Esophagus squamous epithelium (tissue), 5 donors: Measurements from ENCODE around the gene ARNT2. TPM values are rescaled to one million over a fixed set of nuclear protein-coding genes. Genes with fewer than 3 reads are reported as not detected.

ENCODE experiments used
- DNase-seq: peaks from one replicate; lab custom pipeline; 2025; lab: John Stamatoyannopoulos, UW
- H3K27ac ChIP-seq, 4 donors: fragments of 200-600 bp; sonication (generic); one replicate each; pipeline ENCODE4 v1.5.1; 2016 to 2019; ENCODE audit warnings: mild to moderate bottlenecking in 1 of 4
- H3K27me3 ChIP-seq, 4 donors: fragments of 200-600 bp; sonication (generic); 1 replicate in 3 of 4; 2 replicates in 1 of 4; pipeline versions ENCODE4 v1.5.1 to v1.6.0; 2017 to 2021; ENCODE audit warnings: antibody characterized with exemption in 1 of 4
- H3K36me3 ChIP-seq, 3 donors: fragments of 200-600 bp; sonication (generic); one replicate each; pipeline ENCODE4 v1.5.1; 2016 to 2019
- H3K4me1 ChIP-seq, 3 donors: fragments of 200-600 bp; sonication (generic); one replicate each; pipeline ENCODE4 v1.5.1; 2017 to 2019
- H3K4me3 ChIP-seq, 4 donors: fragments of 200-600 bp; sonication (generic); 1 replicate in 3 of 4; 2 replicates in 1 of 4; pipeline ENCODE4 v1.5.1; 2016 to 2019; ENCODE audit warnings: mild to moderate bottlenecking in 2 of 4, moderate library complexity in 1 of 4
- H3K9me3 ChIP-seq, 3 donors: fragments of 200-600 bp; sonication (generic); one replicate each; pipeline ENCODE4 v1.5.1; 2016 to 2019
- POLR2A ChIP-seq, 4 donors: fragments of 450-650 bp; IDR thresholded peaks; one replicate each; pipeline ENCODE4 v1.6.1; 2017; ENCODE audit warnings: antibody characterized with exemption in 4 of 4, mild to moderate bottlenecking in 4 of 4, moderate library complexity in 3 of 4
- WGBS, 2 donors: methylation state at CpG; one replicate each; pipeline ENCODE4 v1.1.5; 2018; 5-methylcytosine and 5-hydroxymethylcytosine counted together
- intact Hi-C: fragments of 100-400 bp; cut with DNase I; formaldehyde crosslinking; loops from one replicate; pipeline ENCODE4 v1.15.0; 2022
- total RNA-seq, 4 donors: library from RNA; depleted of rRNA; stranded (reverse); fragments of >200 nt; gene quantifications; one replicate each; pipeline ENCODE4 v1.1.0, GENCODE V29; 2016
- TF ChIP-seq, protein P1 (sequence below), 6 experiments: fragments of 450-650 bp in 4 of 6; fragments of 200-600 bp in 2 of 6; sonication (generic) in 2 of 6; IDR thresholded peaks; one replicate each; pipeline ENCODE4 v1.5.1; 2016 to 2019; ENCODE audit warnings: antibody characterized with exemption in 6 of 6, mild to moderate bottlenecking in 4 of 6, moderate library complexity in 4 of 6
- donor health status: DM: yes; HTN: yes; CAD: no.

Gene ARNT2
- total RNA-seq, 4 donors from 2014 or later: 0.15 to 5.7 (median 1.7) TPM

GRCh38 chr15:80620931-80621330, 216.7 kb downstream of the ARNT2 start:
- no peak overlapping the region for H3K4me3 ChIP-seq
- WGBS, 2 donors: 51 to 56% methylated on average over 5 of the region's 5 CpGs
- H3K36me3 ChIP-seq: no peaks in the 10 kb centered on the region
- H3K27ac ChIP-seq: no peak overlapping the region
- peaks cover 0 to 10% (median 0%) of the 10 kb centered on the region in 3 donors for H3K9me3 ChIP-seq
- H3K27me3 ChIP-seq: no peaks in the 10 kb centered on the region
- H3K4me1 ChIP-seq: peaks cover 7 to 41% (median 8%) of the 10 kb centered on the region in 3 donors
- intact Hi-C loops: no loop called here
- TF ChIP-seq, protein P1, sequence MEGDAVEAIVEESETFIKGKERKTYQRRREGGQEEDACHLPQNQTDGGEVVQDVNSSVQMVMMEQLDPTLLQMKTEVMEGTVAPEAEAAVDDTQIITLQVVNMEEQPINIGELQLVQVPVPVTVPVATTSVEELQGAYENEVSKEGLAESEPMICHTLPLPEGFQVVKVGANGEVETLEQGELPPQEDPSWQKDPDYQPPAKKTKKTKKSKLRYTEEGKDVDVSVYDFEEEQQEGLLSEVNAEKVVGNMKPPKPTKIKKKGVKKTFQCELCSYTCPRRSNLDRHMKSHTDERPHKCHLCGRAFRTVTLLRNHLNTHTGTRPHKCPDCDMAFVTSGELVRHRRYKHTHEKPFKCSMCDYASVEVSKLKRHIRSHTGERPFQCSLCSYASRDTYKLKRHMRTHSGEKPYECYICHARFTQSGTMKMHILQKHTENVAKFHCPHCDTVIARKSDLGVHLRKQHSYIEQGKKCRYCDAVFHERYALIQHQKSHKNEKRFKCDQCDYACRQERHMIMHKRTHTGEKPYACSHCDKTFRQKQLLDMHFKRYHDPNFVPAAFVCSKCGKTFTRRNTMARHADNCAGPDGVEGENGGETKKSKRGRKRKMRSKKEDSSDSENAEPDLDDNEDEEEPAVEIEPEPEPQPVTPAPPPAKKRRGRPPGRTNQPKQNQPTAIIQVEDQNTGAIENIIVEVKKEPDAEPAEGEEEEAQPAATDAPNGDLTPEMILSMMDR (IDR thresholded peaks at IDR 0.05): no peak
- no peak for TF ChIP-seq POLR2A (IDR thresholded peaks at IDR 0.05)
- no peak for DNase-seq

GRCh38 chr15:80626643-80627120, 222.5 kb downstream of the ARNT2 start:
- Histone ChIP-seq H3K36me3 (no peaks in the 10 kb centered on the region), H3K4me3 (no peak overlapping the region), H3K27ac (no peak overlapping the region), H3K4me1 (no peaks in the 10 kb centered on the region), H3K27me3 (no peaks in the 10 kb centered on the region), H3K9me3 (peaks cover 0 to 10% (median 0%) of the 10 kb centered on the region in 3 donors)
- no peak for TF ChIP-seq POLR2A (IDR thresholded peaks at IDR 0.05)
- TF ChIP-seq, protein P1 (IDR thresholded peaks at IDR 0.05): no peak
- intact Hi-C loops: no loop called here
- no peak for DNase-seq
- 71 to 89% methylated on average over 1 of the region's 1 CpG for WGBS, 2 donors

DNA sequence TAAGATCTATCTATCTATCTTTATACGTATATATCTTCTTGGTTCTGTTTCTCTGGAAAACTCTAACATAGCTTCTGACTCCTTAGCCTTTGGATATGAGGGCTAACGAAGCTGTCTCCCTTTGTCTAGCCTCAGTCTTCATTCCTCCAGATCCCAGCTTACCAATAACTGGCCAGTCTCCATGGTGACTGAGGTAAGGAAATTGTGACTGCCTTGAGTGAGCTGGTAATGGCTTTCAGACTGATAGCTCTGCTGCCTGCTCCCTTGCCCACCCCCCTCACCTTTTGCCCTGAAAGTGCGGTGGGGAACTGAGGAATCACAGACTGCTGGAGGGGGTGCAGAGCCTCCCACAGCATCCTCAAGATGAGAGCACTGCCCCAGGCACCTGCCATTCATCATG, 225.2 kb downstream of the ARNT2 start:
- DNase-seq: no peak
- H3K27ac ChIP-seq: no peak overlapping the region
- no peaks in the 10 kb centered on the region for H3K36me3 ChIP-seq
- 85 to 97% methylated on average over 2 to 3 of the region's 3 CpGs for WGBS, 2 donors
- TF ChIP-seq, protein P1 (IDR thresholded peaks at IDR 0.05): no peak
- no peak for TF ChIP-seq POLR2A (IDR thresholded peaks at IDR 0.05)
- H3K4me3 ChIP-seq: no peak overlapping the region
- intact Hi-C loops: no loop called here
- H3K4me1 ChIP-seq: peaks cover 0 to 6% (median 0%) of the 10 kb centered on the region in 3 donors
- no peaks in the 10 kb centered on the region for H3K9me3 ChIP-seq
- H3K27me3 ChIP-seq: no peaks in the 10 kb centered on the region

- H3K4me3 ChIP-seq: no peak overlapping the region
- H3K9me3 ChIP-seq: no peaks in the 10 kb centered on the region
- DNase-seq: no peak
- 83 to 94% methylated on average over 5 to 7 of the region's 7 CpGs for WGBS, 2 donors
- no peaks in the 10 kb centered on the region for H3K27me3 ChIP-seq
- H3K4me1 ChIP-seq: peaks cover 0 to 7% (median 0%) of the 10 kb centered on the region in 3 donors
- H3K27ac ChIP-seq: no peak overlapping the region
- intact Hi-C loops: no loop called here
- TF ChIP-seq, protein P1 (IDR thresholded peaks at IDR 0.05): no peak
- no peak for TF ChIP-seq POLR2A (IDR thresholded peaks at IDR 0.05)
- no peaks in the 10 kb centered on the region for H3K36me3 ChIP-seq
Observed at GRCh38 chr15:80630981-80631380, 226.8 kb downstream of the ARNT2 start.

DNA sequence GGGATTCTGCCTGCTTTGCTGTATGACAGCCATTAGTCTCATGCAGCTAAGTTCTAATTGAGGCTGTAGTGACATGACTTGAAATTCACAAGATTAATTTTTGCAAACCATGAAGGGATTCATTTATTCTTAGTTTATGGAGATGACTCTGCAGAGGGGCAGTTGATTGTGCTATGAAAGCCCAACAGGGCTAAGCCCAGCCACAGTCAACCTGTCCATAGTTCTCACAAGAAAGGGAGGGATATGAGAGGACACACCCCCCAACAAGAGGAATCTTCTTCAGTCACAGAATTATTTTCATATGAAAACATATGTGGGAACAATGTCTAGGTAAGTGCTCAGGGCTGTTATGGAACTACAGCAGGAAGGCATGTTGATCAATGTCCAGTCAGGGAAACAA, 229.0 kb downstream of the ARNT2 start:
- Histone ChIP-seq H3K36me3 (no peaks in the 10 kb centered on the region), H3K27ac (no peak overlapping the region), H3K27me3 (no peaks in the 10 kb centered on the region), H3K4me1 (peaks cover 0 to 19% (median 0%) of the 10 kb centered on the region in 3 donors), H3K4me3 (no peak overlapping the region), H3K9me3 (no peaks in the 10 kb centered on the region)
- TF ChIP-seq, protein P1 (IDR thresholded peaks at IDR 0.05): no peak
- no peak for TF ChIP-seq POLR2A (IDR thresholded peaks at IDR 0.05)
- intact Hi-C loops: no loop called here
- no peak for DNase-seq
